ENCODE data around the gene NRBF2. TPM values are rescaled to one million over a fixed set of nuclear protein-coding genes. Genes with fewer than 3 reads are reported as not detected.

Gene NRBF2
- total and polyA plus RNA-seq, 9 of the 15 experiments (the other 6 are each of a cell fraction or from before 2014, with no cell fraction given), result 20.8 to 52.1 (median 30.5) TPM

DNA sequence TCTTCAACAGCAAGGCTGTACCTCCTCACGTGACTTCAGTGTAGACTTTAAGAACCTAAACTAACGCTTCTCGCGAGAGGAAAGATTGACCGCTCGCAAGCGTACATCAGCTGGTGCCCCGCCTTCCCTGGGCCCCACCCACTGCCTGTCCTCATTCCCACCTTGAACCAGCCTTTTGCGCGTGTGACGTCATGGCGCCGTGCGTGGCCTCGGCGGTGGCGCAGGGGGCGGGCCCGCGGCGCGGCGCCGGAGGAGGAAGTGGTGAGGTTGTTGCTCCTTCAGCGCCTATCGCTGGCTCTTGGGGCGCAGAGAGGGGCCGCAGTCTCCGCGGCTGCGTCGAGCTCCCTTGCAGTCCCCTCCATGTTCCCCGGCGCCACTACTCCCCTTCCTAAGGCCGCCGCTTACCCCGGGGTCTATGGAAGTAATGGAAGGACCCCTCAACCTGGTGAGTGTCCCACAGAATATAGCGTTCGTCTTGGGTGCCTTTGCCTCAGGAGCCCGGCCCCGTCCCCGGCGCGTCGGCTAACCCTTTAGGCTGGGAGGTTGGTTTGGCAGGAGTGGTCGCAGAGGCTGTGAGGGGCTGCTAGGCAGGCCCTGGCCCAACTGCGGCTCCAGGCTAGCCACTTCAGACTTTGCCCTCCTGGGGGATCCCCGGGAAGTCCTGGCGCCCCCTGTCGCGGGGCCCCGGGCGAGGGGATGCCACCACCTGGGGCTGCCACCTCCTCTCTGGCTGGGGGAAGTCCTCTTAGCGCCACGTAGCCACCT is at the start of gene NRBF2 (continued):
- TF ChIP-seq ARID4B (CRISPR knock-in tag; IDR thresholded peaks at IDR 0.05) (peak; percentile 95), TAF9B (IDR thresholded peaks at IDR 0.05; ENCODE audit: partially characterized antibody) (peak; percentile 78), CREB1 (IDR thresholded peaks at IDR 0.05) (peak; percentile 95), CREB1 (CRISPR knock-in tag; IDR thresholded peaks at IDR 0.05) (peak; percentile 97), MTA2 (IDR thresholded peaks at IDR 0.05; ENCODE audit: low read depth) (no peak), PRPF4 (IDR thresholded peaks at IDR 0.05; ENCODE audit: insufficient read depth, low read depth, low read length, poor library complexity, severe bottlenecking) (no peak), PHTF2 (CRISPR knock-in tag; IDR thresholded peaks at IDR 0.05) (no peak), ZBED1 (IDR thresholded peaks at IDR 0.05) (no peak), MIER1 (IDR thresholded peaks at IDR 0.05; ENCODE audit: low read depth) (0 out of 2 replicates have a peak, but pooled peaks have one; percentile 44), POLR2A (conservative IDR thresholded peaks at IDR 0.05) (peak; percentile 98), ZNF584 (CRISPR knock-in tag; IDR thresholded peaks at IDR 0.05; ENCODE audit: low read depth) (no peak), MED1 (CRISPR knock-in tag; IDR thresholded peaks at IDR 0.05; ENCODE audit: borderline replicate concordance) (no peak), HDAC6 (IDR thresholded peaks at IDR 0.05; ENCODE audit: low read depth, low read length) (no peak), LCOR (CRISPR knock-in tag; IDR thresholded peaks at IDR 0.05) (no peak), IFI16 (CRISPR knock-in tag; IDR thresholded peaks at IDR 0.05) (no peak), SMARCB1 (IDR thresholded peaks at IDR 0.05; ENCODE audit: insufficient read length, low read depth) (no peak), TCF3 (CRISPR knock-in tag; IDR thresholded peaks at IDR 0.05) (no peak; the same call in 1 of the 2 replicates)
- TF ChIP-seq, protein P1, sequence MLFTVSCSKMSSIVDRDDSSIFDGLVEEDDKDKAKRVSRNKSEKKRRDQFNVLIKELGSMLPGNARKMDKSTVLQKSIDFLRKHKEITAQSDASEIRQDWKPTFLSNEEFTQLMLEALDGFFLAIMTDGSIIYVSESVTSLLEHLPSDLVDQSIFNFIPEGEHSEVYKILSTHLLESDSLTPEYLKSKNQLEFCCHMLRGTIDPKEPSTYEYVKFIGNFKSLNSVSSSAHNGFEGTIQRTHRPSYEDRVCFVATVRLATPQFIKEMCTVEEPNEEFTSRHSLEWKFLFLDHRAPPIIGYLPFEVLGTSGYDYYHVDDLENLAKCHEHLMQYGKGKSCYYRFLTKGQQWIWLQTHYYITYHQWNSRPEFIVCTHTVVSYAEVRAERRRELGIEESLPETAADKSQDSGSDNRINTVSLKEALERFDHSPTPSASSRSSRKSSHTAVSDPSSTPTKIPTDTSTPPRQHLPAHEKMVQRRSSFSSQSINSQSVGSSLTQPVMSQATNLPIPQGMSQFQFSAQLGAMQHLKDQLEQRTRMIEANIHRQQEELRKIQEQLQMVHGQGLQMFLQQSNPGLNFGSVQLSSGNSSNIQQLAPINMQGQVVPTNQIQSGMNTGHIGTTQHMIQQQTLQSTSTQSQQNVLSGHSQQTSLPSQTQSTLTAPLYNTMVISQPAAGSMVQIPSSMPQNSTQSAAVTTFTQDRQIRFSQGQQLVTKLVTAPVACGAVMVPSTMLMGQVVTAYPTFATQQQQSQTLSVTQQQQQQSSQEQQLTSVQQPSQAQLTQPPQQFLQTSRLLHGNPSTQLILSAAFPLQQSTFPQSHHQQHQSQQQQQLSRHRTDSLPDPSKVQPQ (CRISPR knock-in tag; IDR thresholded peaks at IDR 0.05; ENCODE audit: borderline replicate concordance), result no peak
- TF ChIP-seq, protein P2, sequence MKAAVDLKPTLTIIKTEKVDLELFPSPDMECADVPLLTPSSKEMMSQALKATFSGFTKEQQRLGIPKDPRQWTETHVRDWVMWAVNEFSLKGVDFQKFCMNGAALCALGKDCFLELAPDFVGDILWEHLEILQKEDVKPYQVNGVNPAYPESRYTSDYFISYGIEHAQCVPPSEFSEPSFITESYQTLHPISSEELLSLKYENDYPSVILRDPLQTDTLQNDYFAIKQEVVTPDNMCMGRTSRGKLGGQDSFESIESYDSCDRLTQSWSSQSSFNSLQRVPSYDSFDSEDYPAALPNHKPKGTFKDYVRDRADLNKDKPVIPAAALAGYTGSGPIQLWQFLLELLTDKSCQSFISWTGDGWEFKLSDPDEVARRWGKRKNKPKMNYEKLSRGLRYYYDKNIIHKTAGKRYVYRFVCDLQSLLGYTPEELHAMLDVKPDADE (conservative IDR thresholded peaks at IDR 0.05; ENCODE audit: control insufficient read depth, low read depth, low read length), result peak; percentile 87
